H1 (cell line): ENCODE results near the gene STX18. TPM values are rescaled to one million over a fixed set of nuclear protein-coding genes. Genes with fewer than 3 reads are reported as not detected.

Experiments
- CTCF ChIA-PET: fragments of 300-600 bp; sonication (Branson Sonifier 250); formaldehyde crosslinking; loops from one replicate; lab custom pipeline; 2021; ENCODE audit not compliant: partially characterized antibody; lab: Charles Lee
- POLR2A ChIA-PET: fragments of 300-600 bp; sonication (Branson Sonifier 250); formaldehyde crosslinking; loops from one replicate; lab custom pipeline; 2021; ENCODE audit warnings: inconsistent platforms; ENCODE audit not compliant: partially characterized antibody; lab: Charles Lee
- DNase-seq, 2 experiments: peaks; one replicate each; pipeline versions ENCODE4 v3.0.0 to v3.0.0-alpha.2; 2010 to 2022; ENCODE audit warnings: low spot score in 2 of 2, low read depth in 1 of 2, mixed read lengths in 1 of 2
- FAIRE-seq: peaks from 2 replicates; lab custom pipeline; 2011; peaks lifted over from hg19 to GRCh38; lab: Jason Lieb, UNC
- H2AFZ ChIP-seq: 2 replicates; pipeline ENCODE4 v1.8.1; 2012; ENCODE audit warnings: low read length, inconsistent platforms
- H2AK5ac ChIP-seq: 2 replicates; pipeline ENCODE4 v1.6.1; 2013; ENCODE audit warnings: low read depth, low read length
- H2BK120ac ChIP-seq: replicated peaks from 2 replicates; pipeline ENCODE3; 2013; ENCODE audit warnings: low read depth, low read length, inconsistent platforms
- H2BK12ac ChIP-seq: 2 replicates; pipeline ENCODE4 v1.6.1; 2013; ENCODE audit warnings: low read depth, low read length
- H2BK15ac ChIP-seq: 2 replicates; pipeline ENCODE4 v1.6.1; 2013; ENCODE audit warnings: low read length
- H2BK20ac ChIP-seq: 2 replicates; pipeline ENCODE4 v1.6.1; 2013; ENCODE audit warnings: low read length
- H2BK5ac ChIP-seq: 2 replicates; pipeline ENCODE4 v1.6.1; 2013; ENCODE audit warnings: low read depth, low read length
- H3K14ac ChIP-seq: 2 replicates; pipeline ENCODE4 v1.6.1; 2013; ENCODE audit warnings: inconsistent platforms; ENCODE audit not compliant: insufficient read length
- H3K18ac ChIP-seq: 2 replicates; pipeline ENCODE4 v1.6.1; 2013; ENCODE audit warnings: low read length; ENCODE audit errors: extremely low read depth
- H3K23ac ChIP-seq: 2 replicates; pipeline ENCODE4 v1.6.1; 2013; ENCODE audit warnings: inconsistent platforms; ENCODE audit not compliant: insufficient read length
- H3K23me2 ChIP-seq: 2 replicates; pipeline ENCODE4 v1.6.1; 2013; ENCODE audit warnings: low read depth, low read length
- H3K27ac ChIP-seq: 2 replicates; pipeline ENCODE4 v1.6.1; 2011; ENCODE audit warnings: low read depth, low read length, inconsistent platforms
- H3K27me3 ChIP-seq, 4 experiments: replicated peaks in 1 of 4; 1 replicate in 1 of 4; 2 replicates in 3 of 4; pipeline versions ENCODE4 v1.6.1 to v1.8.1; 2011 to 2013; ENCODE audit warnings: low read length in 3 of 4, mild to moderate bottlenecking in 3 of 4, inconsistent platforms in 2 of 4, mixed read lengths in 2 of 4, moderate library complexity in 1 of 4; ENCODE audit not compliant: control insufficient read depth in 3 of 4, insufficient read depth in 3 of 4; ENCODE audit errors: extremely low read depth in 1 of 4
- H3K36me3 ChIP-seq, 4 experiments: 2 replicates each; pipeline versions ENCODE4 v1.6.1 to v1.8.1; 2011 to 2013; ENCODE audit warnings: mild to moderate bottlenecking in 4 of 4, low read length in 3 of 4, moderate library complexity in 2 of 4, control low read depth in 1 of 4, inconsistent platforms in 1 of 4; ENCODE audit not compliant: insufficient read depth in 4 of 4, control insufficient read depth in 2 of 4
- H3K4ac ChIP-seq: replicated peaks from 2 replicates; pipeline ENCODE3; 2013; ENCODE audit warnings: low read length, low read depth, mixed read lengths, inconsistent platforms; ENCODE audit not compliant: insufficient read length
- H3K4me1 ChIP-seq, 4 experiments: replicated peaks in 1 of 4; 1 replicate in 1 of 4; 2 replicates in 3 of 4; pipeline versions ENCODE4 v1.6.1 to v1.8.1; 2011 to 2013; ENCODE audit warnings: low read length in 3 of 4, inconsistent platforms in 2 of 4, mixed read lengths in 1 of 4; ENCODE audit not compliant: insufficient read depth in 4 of 4, control insufficient read depth in 3 of 4
- H3K4me2 ChIP-seq, 2 experiments: 2 replicates each; pipeline versions ENCODE4 v1.6.1 to v1.8.1; 2011 to 2013; ENCODE audit warnings: low read depth in 2 of 2, low read length in 2 of 2, control low read depth in 1 of 2, inconsistent platforms in 1 of 2, mild to moderate bottlenecking in 1 of 2; ENCODE audit not compliant: insufficient read depth in 1 of 2
- H3K4me3 ChIP-seq, 4 experiments: fragments of 200-600, 300-600 bp in 1 of 4; sonication (generic), shearing (Covaris generic), sonication (Bioruptor Twin) in 1 of 4; 2 replicates each; pipeline versions ENCODE4 v1.5.1 to v1.8.1; 2011 to 2016; ENCODE audit warnings: low read length in 4 of 4, low read depth in 3 of 4, control low read depth in 2 of 4, inconsistent platforms in 2 of 4, mild to moderate bottlenecking in 2 of 4, mixed read lengths in 1 of 4, moderate library complexity in 1 of 4; ENCODE audit not compliant: insufficient read depth in 2 of 4; ENCODE audit errors: extremely low read depth in 1 of 4
- H3K56ac ChIP-seq: replicated peaks from 2 replicates; pipeline ENCODE3; 2013; ENCODE audit warnings: low read depth, mild to moderate bottlenecking, mixed read lengths, low read length, inconsistent platforms; ENCODE audit not compliant: insufficient read length
- H3K79me1 ChIP-seq: 2 replicates; pipeline ENCODE4 v1.6.1; 2013; ENCODE audit warnings: low read depth, low read length, control low read depth
- H3K79me2 ChIP-seq, 2 experiments: 2 replicates each; pipeline versions ENCODE4 v1.6.1 to v1.8.1; 2012 to 2013; ENCODE audit warnings: low read length in 2 of 2, mild to moderate bottlenecking in 2 of 2, inconsistent platforms in 1 of 2; ENCODE audit not compliant: insufficient read depth in 2 of 2, control insufficient read depth in 1 of 2
- H3K9ac ChIP-seq, 4 experiments: replicated peaks in 1 of 4; 1 replicate in 1 of 4; 2 replicates in 3 of 4; pipeline versions ENCODE4 v1.6.1 to v1.8.1; 2011 to 2013; ENCODE audit warnings: low read depth in 3 of 4, low read length in 3 of 4, control low read depth in 2 of 4, mild to moderate bottlenecking in 2 of 4, moderate library complexity in 2 of 4, inconsistent platforms in 1 of 4; ENCODE audit errors: extremely low read depth in 1 of 4
- H3K9me3 ChIP-seq, 2 experiments: 2 replicates each; pipeline versions ENCODE4 v1.6.1 to v1.8.1; 2012 to 2013; ENCODE audit warnings: mild to moderate bottlenecking in 2 of 2, moderate library complexity in 2 of 2, control low read depth in 1 of 2, inconsistent platforms in 1 of 2, low read depth in 1 of 2, low read length in 1 of 2, mixed read lengths in 1 of 2; ENCODE audit not compliant: insufficient read depth in 2 of 2
- H4K20me1 ChIP-seq, 2 experiments: replicated peaks in 1 of 2; 2 replicates each; pipeline versions ENCODE3 to v1.8.1; 2011 to 2013; ENCODE audit warnings: inconsistent platforms in 2 of 2, low read length in 2 of 2, mild to moderate bottlenecking in 1 of 2; ENCODE audit not compliant: insufficient read depth in 2 of 2, control insufficient read depth in 1 of 2
- H4K5ac ChIP-seq: 2 replicates; pipeline ENCODE4 v1.6.1; 2013; ENCODE audit warnings: low read length, low read depth, mixed read lengths, inconsistent platforms; ENCODE audit not compliant: insufficient read length
- H4K8ac ChIP-seq: 2 replicates; pipeline ENCODE4 v1.8.0; 2013; ENCODE audit warnings: mild to moderate bottlenecking, moderate library complexity, low read length, inconsistent platforms; ENCODE audit not compliant: insufficient read depth; ENCODE audit errors: extremely low read depth
- H4K91ac ChIP-seq: replicated peaks from 2 replicates; pipeline ENCODE3; 2013; ENCODE audit warnings: low read length, mixed read lengths, inconsistent platforms; ENCODE audit not compliant: insufficient read length
- CHD2 ChIP-seq: IDR thresholded peaks from 2 replicates; pipeline ENCODE4 v1.6.1; 2012; ENCODE audit warnings: low read length, improper control_type of control experiment
- FOSL1 ChIP-seq: IDR thresholded peaks from 2 replicates; pipeline ENCODE4 v1.6.1; 2011; ENCODE audit warnings: mild to moderate bottlenecking, low read depth, low read length, moderate library complexity; ENCODE audit not compliant: insufficient read depth
- GTF2F1 ChIP-seq: IDR thresholded peaks from 2 replicates; pipeline ENCODE4 v1.6.1; 2012; ENCODE audit warnings: low read depth, low read length, improper control_type of control experiment, borderline replicate concordance
- PHF8 ChIP-seq: fragments of 200-600 bp; sonication (generic); conservative IDR thresholded peaks from 2 replicates; pipeline ENCODE4 v1.7.1; 2012; ENCODE audit warnings: low read depth, mild to moderate bottlenecking, inconsistent platforms, low read length, moderate library complexity
- RAD21 ChIP-seq, 2 experiments: IDR thresholded peaks in 1 of 2; conservative IDR thresholded peaks in 1 of 2; 2 replicates each; pipeline ENCODE4 v1.6.1; 2011; ENCODE audit warnings: low read depth in 2 of 2, low read length in 2 of 2, improper control_type of control experiment in 1 of 2, inconsistent platforms in 1 of 2, mild to moderate bottlenecking in 1 of 2, moderate library complexity in 1 of 2
- RBBP5 ChIP-seq: IDR thresholded peaks from 2 replicates; pipeline ENCODE4 v1.7.1; 2012; ENCODE audit warnings: low read depth, mild to moderate bottlenecking, inconsistent platforms, low read length, moderate library complexity, borderline replicate concordance
- RXRA ChIP-seq: IDR thresholded peaks from 2 replicates; pipeline ENCODE4 v1.6.1; 2011; ENCODE audit warnings: low read depth, mild to moderate bottlenecking, low read length, moderate library complexity; ENCODE audit not compliant: insufficient read depth
- SIN3A ChIP-seq, 2 experiments: IDR thresholded peaks in 1 of 2; conservative IDR thresholded peaks in 1 of 2; 2 replicates each; pipeline ENCODE4 v1.6.1; 2011 to 2012; ENCODE audit warnings: low read length in 2 of 2, improper control_type of control experiment in 1 of 2, low read depth in 1 of 2, mild to moderate bottlenecking in 1 of 2
- WGBS, 2 experiments: shearing (Covaris generic) in 1 of 2; methylation state at CpG; one replicate each; pipeline versions ENCODE4 v1.1.6 to v1.1.7; 2013 to 2015; ENCODE audit warnings: low lambda C conversion rate in 2 of 2, mixed read lengths in 2 of 2, inconsistent platforms in 1 of 2, low coverage in 1 of 2, missing lambda C conversion rate in 1 of 2; ENCODE audit not compliant: insufficient replicate concordance in 2 of 2, insufficient coverage in 1 of 2, insufficient read length in 1 of 2; ENCODE audit errors: extremely low coverage in 1 of 2, missing lambda C conversion rate in 1 of 2; 5-methylcytosine and 5-hydroxymethylcytosine counted together
- polyA plus RNA-seq, 7 experiments: library from polyadenylated mRNA; depleted of rRNA in 3 of 7; stranded (reverse) in 5 of 7; unstranded in 2 of 7; fragments of >200 nt in 5 of 7; fragments of 200-250 nt in 2 of 7; gene quantifications; 1 replicate in 5 of 7; 2 replicates in 1 of 7; 4 replicates in 1 of 7; pipeline versions ENCODE4 v1.2.1 to v1.2.3, GENCODE V29; 2011 to 2013; ENCODE audit warnings: missing spikeins in 2 of 7, mixed read lengths in 2 of 7
- total RNA-seq: library from RNA; stranded (reverse); fragmentation: NEBNext Ultra II Directional; extraction: Animal tissue kit (Norgen Biotek cat#: 25700); gene quantifications from 2 replicates; pipeline ENCODE4 v1.2.1, GENCODE V29; 2021
- TF ChIP-seq, protein P1 (sequence below): IDR thresholded peaks from 2 replicates; pipeline ENCODE4 v1.6.1; 2011; ENCODE audit warnings: low read depth, mild to moderate bottlenecking, low read length; ENCODE audit not compliant: insufficient read depth
- TF ChIP-seq, protein P2 (sequence below): IDR thresholded peaks from 2 replicates; pipeline ENCODE4 v1.6.1; 2011; ENCODE audit warnings: low read length, improper control_type of control experiment

The STX18 gene
- total and polyA plus RNA-seq, 2 of the 8 experiments (the other 6 are each of a cell fraction or from before 2014, with no cell fraction given) = 14.6 to 18.3 TPM

DNA sequence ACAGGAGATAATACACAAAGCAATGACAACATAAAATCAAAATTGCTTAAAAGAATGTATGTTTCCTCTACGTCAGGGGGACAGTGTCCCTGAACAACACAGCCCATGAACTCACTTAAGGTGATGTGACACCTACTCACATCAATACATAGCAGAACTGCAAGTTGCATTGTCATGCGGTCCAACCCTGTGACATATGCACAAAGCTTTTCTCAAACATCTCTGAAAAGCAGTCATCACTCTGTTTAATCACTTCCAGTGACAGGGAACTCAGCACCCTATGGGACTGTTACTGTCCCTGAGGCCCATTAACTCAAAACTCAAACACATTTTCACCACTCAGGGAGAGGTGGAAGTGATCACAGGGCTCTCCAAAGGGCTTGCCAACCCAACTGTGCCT is 2.4 kb downstream of the STX18 start:
- Histone ChIP-seq H2BK12ac (no peak overlapping the region), H3K23ac (no peak overlapping the region), H3K27me3 (no peaks in the 10 kb centered on the region), H3K56ac (no peak overlapping the region), H3K23me2 (peaks cover 9% of the 10 kb centered on the region), H3K27ac (no peak overlapping the region), H2AK5ac (no peak overlapping the region), H3K18ac (no peak overlapping the region), H3K14ac (no peak overlapping the region), H3K4me3 (no peak overlapping the region), H3K4ac (no peak overlapping the region), H3K9ac (no peak overlapping the region; a peak in 1 of 7 replicates), H3K4me2 (no peak overlapping the region; a peak in 1 of 4 replicates), H4K91ac (no peak overlapping the region), H2BK5ac (no peak overlapping the region), H4K8ac (no peak overlapping the region), H2AFZ (no peak overlapping the region), H3K4me1 (0 out of 7 replicates have a peak, but pooled peaks cover 0 to 3% (median 0%) of the 10 kb centered on the region in 4 experiments), H3K79me2 (peaks cover 4 to 45% of the 10 kb centered on the region in 2 experiments; a peak in 3 of 4 replicates), H3K36me3 (no peaks in the 10 kb centered on the region), H2BK20ac (no peak overlapping the region), H4K20me1 (peaks cover 3 to 9% of the 10 kb centered on the region in 2 experiments), H3K9me3 (no peaks in the 10 kb centered on the region), H4K5ac (no peak overlapping the region), H2BK120ac (no peak overlapping the region), H3K79me1 (peaks cover 6% of the 10 kb centered on the region), H2BK15ac (no peak overlapping the region)
- POLR2A ChIA-PET = interaction anchor here (1.0 kb wide), 1 partner anchor 14 kb away, joined by 3 read pairs; no protein-coding TSS in a partner anchor
- DNase-seq (no peak), FAIRE-seq (no peak)
- CTCF ChIA-PET = interaction anchor here (3.2 to 3.7 kb wide), 2 partner anchors 15 to 20 kb away, joined by 12 read pairs; no protein-coding TSS in a partner anchor
- 67% methylated on average over 2 of the region's 2 CpGs; no CpG with 5 or more reads in 1 of the 2 experiments for WGBS, 2 experiments
- TF ChIP-seq SIN3A (conservative IDR thresholded peaks at IDR 0.05 in 1 of 2, IDR thresholded peaks at IDR 0.05 in 1 of 2; ENCODE audit: low read depth in 1 of 2, low read length in 2 of 2) (no peak), CHD2 (no peak), RXRA (no peak), RAD21 (IDR thresholded peaks at IDR 0.05 in 1 of 2, conservative IDR thresholded peaks at IDR 0.05 in 1 of 2; ENCODE audit: low read depth in 2 of 2, low read length in 2 of 2) (no peak), PHF8 (no peak), GTF2F1 (no peak), FOSL1 (no peak), RBBP5 (no peak)
- TF ChIP-seq, protein P1, sequence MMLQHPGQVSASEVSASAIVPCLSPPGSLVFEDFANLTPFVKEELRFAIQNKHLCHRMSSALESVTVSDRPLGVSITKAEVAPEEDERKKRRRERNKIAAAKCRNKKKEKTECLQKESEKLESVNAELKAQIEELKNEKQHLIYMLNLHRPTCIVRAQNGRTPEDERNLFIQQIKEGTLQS = no peak
- TF ChIP-seq, protein P2, sequence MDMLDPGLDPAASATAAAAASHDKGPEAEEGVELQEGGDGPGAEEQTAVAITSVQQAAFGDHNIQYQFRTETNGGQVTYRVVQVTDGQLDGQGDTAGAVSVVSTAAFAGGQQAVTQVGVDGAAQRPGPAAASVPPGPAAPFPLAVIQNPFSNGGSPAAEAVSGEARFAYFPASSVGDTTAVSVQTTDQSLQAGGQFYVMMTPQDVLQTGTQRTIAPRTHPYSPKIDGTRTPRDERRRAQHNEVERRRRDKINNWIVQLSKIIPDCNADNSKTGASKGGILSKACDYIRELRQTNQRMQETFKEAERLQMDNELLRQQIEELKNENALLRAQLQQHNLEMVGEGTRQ = no peak
